Left renal cortex interstitium (tissue), 4 donors: ENCODE data around the gene CIITA. TPM values are rescaled to one million over a fixed set of nuclear protein-coding genes. Genes with fewer than 3 reads are reported as not detected.

ENCODE experiments used
- DNase-seq, 4 donors: peaks; one replicate each; pipeline ENCODE4 v3.0.0-alpha.2; 2013; ENCODE audit warnings: low read depth in 4 of 4, low spot score in 2 of 4, missing footprints in 1 of 4
- polyA plus RNA-seq, 4 donors: library from polyadenylated mRNA; unstranded; fragments of 120-200 nt; gene quantifications; one replicate each; pipeline ENCODE4 v1.2.1, GENCODE V29; 2013; ENCODE audit not compliant: insufficient read length in 4 of 4

Gene CIITA
- polyA plus RNA-seq, 4 donors: 4.9 to 8.0 (median 6.4) TPM

- DNase-seq: no peak
These were observed 99.6 kb downstream of the CIITA start for GRCh38 chr16:10976634-10977033.

DNA sequence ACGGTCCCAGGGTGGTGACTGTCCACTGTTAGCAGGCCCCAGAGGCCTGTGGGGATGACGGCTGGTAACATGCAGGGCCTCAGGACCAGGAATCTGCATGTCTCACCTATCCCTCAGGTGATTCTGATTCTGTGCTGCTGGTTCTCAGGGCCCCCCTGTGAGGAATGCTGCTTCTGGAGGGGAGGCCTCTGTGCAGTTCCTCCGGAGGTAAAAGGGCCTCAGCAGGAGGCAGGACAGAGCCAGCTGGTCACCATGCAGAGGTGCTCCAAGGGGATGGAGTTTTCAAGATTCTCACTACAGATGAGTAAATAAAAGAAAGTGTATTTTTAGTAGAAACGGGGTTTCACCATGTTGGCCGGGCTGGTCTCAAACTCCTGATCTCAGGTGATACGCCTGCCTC lies 101.1 kb downstream of the CIITA start:
- no peak for DNase-seq

DNA sequence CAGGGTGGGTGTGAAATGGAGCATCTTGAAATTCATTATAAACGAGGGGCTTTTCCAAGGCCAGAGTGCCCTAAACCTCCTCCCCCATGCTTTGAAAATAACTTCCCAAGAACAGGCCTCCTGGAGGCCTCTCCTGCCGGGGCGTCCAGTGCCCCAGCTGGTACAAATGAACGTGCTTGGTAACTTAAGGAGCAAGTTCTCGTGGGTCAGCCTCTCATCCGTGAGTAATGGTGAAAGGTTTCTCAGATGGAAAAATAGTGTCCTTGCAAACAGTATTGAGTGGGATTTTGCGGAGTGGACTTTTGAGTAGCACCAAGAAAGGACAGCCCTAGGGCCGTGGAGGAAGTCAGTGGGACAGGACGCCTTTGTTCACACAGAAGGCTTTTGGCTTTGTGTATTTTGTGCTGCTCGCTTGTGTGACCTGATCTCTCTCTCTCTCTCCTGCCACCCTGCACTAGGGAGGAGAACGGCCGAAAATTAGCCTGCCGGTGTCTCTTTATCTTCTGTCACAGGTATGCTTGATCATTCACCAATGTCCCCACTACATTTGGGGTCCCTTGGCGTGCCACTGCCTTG lies 102.0 kb downstream of the CIITA start:
- no peak for DNase-seq

DNA sequence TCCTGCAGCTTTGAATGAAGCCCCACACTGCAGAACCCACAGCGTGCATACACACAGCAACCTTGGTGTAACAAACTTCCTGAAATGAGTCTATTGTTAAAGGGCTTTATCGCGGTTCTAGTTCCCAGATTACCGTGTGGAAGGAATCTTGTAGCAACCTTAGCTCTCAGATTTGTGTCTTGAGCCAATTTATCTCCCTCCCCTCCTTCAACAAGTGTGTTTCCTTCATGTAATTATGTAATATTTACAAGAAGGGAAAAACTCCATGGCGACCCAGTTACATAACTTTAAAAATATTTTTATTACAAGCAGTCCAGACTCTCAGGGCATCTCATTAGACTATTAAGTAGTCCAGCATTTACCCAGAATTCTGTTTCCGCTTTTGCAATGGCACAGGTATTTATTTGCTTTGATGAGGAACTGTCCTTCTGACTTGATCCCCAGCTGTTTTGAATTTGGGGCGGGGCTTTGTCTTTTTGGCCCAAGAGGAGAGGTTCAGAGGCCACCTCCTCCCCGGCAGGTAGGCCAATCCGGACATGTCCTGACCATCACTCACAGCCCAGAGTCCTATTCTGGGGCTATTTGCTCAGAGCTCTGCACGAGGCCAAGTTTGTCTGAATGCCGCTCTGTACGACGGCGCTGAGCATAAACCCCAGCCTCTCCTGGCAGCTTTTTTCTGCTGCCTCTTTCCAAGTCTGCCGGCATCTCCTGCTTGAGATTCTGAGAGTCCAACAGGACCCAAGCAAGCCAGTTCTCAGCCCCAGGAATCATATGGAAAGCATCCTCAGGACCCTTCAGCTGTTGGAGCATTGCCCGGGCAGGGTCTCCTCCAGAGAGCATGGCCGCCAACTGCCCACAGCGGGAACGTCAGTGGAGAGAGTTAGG lies 103.0 kb downstream of the CIITA start:
- DNase-seq: no peak

- no peak for DNase-seq
These were observed 103.8 kb downstream of the CIITA start for GRCh38 chr16:10980813-10981212.

DNA sequence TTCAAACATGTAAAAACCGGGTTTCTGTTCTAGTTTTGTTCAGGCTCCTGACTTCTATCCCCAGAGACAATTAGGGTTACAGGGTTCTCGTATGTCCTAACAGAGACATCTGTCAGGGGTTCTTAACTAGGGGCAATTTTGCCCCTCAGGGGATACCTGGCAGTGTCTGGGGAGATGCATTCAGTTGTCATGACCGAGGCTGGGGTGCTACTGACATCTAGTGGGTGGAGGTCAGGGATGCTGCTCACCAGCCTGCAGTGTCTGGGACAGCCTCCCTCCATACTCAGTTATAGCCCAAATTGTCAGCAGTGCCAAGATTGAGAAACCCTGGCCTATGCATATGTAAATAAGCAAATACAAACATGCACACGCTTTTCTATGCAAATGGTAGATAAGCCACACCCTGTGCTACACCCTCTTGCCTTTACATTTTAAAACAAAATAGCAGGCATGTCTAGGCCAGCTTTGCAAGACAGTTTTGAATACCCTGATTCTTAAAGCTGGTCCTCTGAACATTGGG lies 104.8 kb downstream of the CIITA start:
- DNase-seq: no peak

DNA sequence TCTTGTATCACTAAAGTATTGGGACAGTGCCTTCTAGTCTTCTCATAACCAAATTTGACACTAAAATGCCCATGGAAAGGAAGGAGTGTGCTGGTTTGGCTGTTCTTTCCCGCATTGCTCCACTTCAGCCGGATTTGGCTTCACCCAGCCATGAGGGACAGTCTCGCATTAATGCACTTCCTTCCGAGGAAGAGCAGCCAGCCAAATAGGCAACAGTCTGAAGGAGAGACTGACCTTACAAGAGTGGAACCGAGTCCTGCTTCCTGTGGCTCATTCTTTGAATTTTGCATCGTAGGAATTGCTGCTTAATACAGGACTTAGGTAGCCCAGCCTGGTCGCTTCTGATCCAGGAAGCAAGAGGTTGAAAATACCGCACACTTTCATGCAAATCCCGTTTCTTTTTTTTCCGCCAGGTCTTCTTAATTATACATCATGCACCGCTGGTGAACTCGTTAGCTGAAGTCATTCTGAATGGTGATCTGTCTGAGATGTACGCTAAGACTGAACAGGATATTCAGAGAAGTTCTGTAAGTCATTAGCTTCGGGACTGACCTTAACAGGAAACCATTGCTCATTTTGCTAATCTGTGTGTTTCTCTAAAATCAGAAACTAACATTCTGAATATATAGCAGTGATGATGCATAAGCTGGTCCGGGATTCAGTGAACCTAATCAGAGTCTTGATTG lies 105.6 kb downstream of the CIITA start:
- DNase-seq: no peak

DNA sequence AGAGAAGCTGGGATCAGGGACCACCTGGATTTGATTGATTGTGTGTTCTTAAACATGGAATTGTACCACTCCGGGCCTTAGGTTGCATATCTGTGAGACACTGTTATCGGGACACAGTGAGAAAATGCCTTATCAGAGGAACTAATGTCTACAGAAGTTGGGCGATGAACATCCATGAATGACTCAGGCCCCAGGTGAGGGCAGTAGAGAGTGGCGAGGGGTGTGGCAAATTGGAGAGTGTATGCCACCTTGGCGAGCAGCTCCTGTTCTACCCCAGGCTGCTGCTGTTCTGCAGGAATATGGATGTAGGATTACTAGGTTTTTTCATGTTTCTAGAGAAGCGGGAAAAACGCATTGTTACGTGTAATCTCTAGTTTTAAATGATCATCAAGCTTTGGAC lies 106.2 kb downstream of the CIITA start:
- no peak for DNase-seq

GRCh38 chr16:10984509-10984908 lies 107.5 kb downstream of the CIITA start:
- DNase-seq: no peak

Other genes starting within 250 kb of the CIITA start
- under 1 TPM; 0.17 to 0.64 (median 0.38) TPM for gene TEKT5, start 182.3 kb upstream of the CIITA start, polyA plus RNA-seq
- gene NUBP1, start 133.4 kb upstream of the CIITA start, polyA plus RNA-seq: 10 to 100 TPM; 29.6 to 43.3 (median 32.7) TPM
- gene TVP23A, start 58.4 kb upstream of the CIITA start, polyA plus RNA-seq: 1 to 10 TPM; 2.4 to 5.0 (median 4.7) TPM
- 10 to 100 TPM; 40.6 to 57.3 (median 45.0) TPM for gene DEXI, start 65.3 kb downstream of the CIITA start, polyA plus RNA-seq
- 10 to 100 TPM; 21.0 to 32.1 (median 24.5) TPM for gene CLEC16A, start 67.4 kb downstream of the CIITA start, polyA plus RNA-seq